ENCODE data around the gene MLIP.

Gene MLIP

GRCh38 chr6:54096811-54097210 lies 14.4 kb upstream of the MLIP start:
- no peak for DNase-seq

- DNase-seq: no peak
These were observed 13.5 kb upstream of the MLIP start for GRCh38 chr6:54097753-54098152.

- DNase-seq: no peak
These were observed 12.7 kb upstream of the MLIP start for GRCh38 chr6:54098450-54099044.

- no peak for DNase-seq
These were observed 12.0 kb upstream of the MLIP start for GRCh38 chr6:54099225-54099624.

GRCh38 chr6:54100411-54101006 lies 10.7 kb upstream of the MLIP start:
- DNase-seq: no peak

- DNase-seq: no peak
These were observed 9.0 kb upstream of the MLIP start for GRCh38 chr6:54102238-54102637.

- no peak for DNase-seq
These were observed 7.7 kb upstream of the MLIP start for GRCh38 chr6:54103497-54103896.

- no peak for DNase-seq
These were observed 4.5 kb upstream of the MLIP start for GRCh38 chr6:54106727-54107126.

- no peak for DNase-seq
These were observed 3.7 kb upstream of the MLIP start for GRCh38 chr6:54107470-54108090.

GRCh38 chr6:54108271-54108670 lies 3.0 kb upstream of the MLIP start:
- no peak for DNase-seq

GRCh38 chr6:54109586-54109985 lies 1.7 kb upstream of the MLIP start:
- no peak for DNase-seq

- no peak for DNase-seq
These were observed 958 bp downstream of the MLIP start for GRCh38 chr6:54112151-54112650.

GRCh38 chr6:54114991-54115390 lies 3.7 kb downstream of the MLIP start:
- DNase-seq: no peak

GRCh38 chr6:54115966-54116365 lies 4.7 kb downstream of the MLIP start:
- DNase-seq: no peak

GRCh38 chr6:54118117-54118516 lies 6.9 kb downstream of the MLIP start:
- no peak for DNase-seq

GRCh38 chr6:54125493-54125892 lies 14.2 kb downstream of the MLIP start:
- no peak for DNase-seq

GRCh38 chr6:54130179-54130578 lies 18.9 kb downstream of the MLIP start:
- no peak for DNase-seq

GRCh38 chr6:54132587-54132986 lies 21.3 kb downstream of the MLIP start:
- no peak for DNase-seq

GRCh38 chr6:54133186-54133585 lies 21.9 kb downstream of the MLIP start:
- no peak for DNase-seq

GRCh38 chr6:54134935-54135334 lies 23.7 kb downstream of the MLIP start:
- no peak for DNase-seq

- DNase-seq: no peak
These were observed 24.6 kb downstream of the MLIP start for GRCh38 chr6:54135665-54136369.

- no peak for DNase-seq
These were observed 27.6 kb downstream of the MLIP start for GRCh38 chr6:54138795-54139194.

GRCh38 chr6:54140811-54141210 lies 29.6 kb downstream of the MLIP start:
- no peak for DNase-seq

All from cerebellar nuclear complex (tissue), 1 donor.